SU-DHL-6 (cell line): Measurements from ENCODE around the gene ZNF496.

Experiments
- H2AFZ ChIP-seq: fragments of 200-600 bp; sonication (generic); 2 replicates; pipeline ENCODE4 v1.6.1; 2014; ENCODE audit warnings: low read depth, mild to moderate bottlenecking, moderate library complexity, mixed read lengths, antibody characterized with exemption, low read length; ENCODE audit not compliant: severe bottlenecking
- H3F3A ChIP-seq: fragments of 200-600 bp; shearing (Covaris generic); 2 replicates; pipeline ENCODE4 v1.6.0; 2016; ENCODE audit warnings: antibody characterized with exemption, mild to moderate bottlenecking; ENCODE audit not compliant: insufficient read depth
- H3K27ac ChIP-seq: fragments of 200-600 bp; sonication (generic); 2 replicates; pipeline ENCODE4 v1.5.1; 2016; ENCODE audit warnings: low read depth, mild to moderate bottlenecking, low read length, moderate library complexity, mixed read lengths
- H3K27me3 ChIP-seq: fragments of 200-600 bp; sonication (generic), shearing (Covaris generic); 2 replicates; pipeline ENCODE4 v1.6.0; 2014; ENCODE audit warnings: mild to moderate bottlenecking, low read length
- H3K36me3 ChIP-seq: fragments of 200-600 bp; sonication (generic); 2 replicates; pipeline ENCODE4 v1.6.1; 2014; ENCODE audit warnings: mild to moderate bottlenecking, low read length, mixed read lengths
- H3K4me2 ChIP-seq: fragments of 300-600, 200-600 bp; shearing (Covaris generic), sonication (generic); 2 replicates; pipeline ENCODE4 v1.6.0; 2014; ENCODE audit warnings: low read length, low read depth, mild to moderate bottlenecking; ENCODE audit not compliant: poor library complexity, severe bottlenecking
- H3K4me3 ChIP-seq: fragments of 200-600 bp; sonication (generic); 2 replicates; pipeline ENCODE4 v1.5.1; 2014; ENCODE audit warnings: antibody characterized with exemption, low read length, mild to moderate bottlenecking, mixed read lengths; ENCODE audit not compliant: insufficient read depth, poor library complexity, severe bottlenecking
- H3K79me2 ChIP-seq: fragments of 200-600 bp; sonication (generic); 2 replicates; pipeline ENCODE4 v1.6.1; 2014; ENCODE audit warnings: mild to moderate bottlenecking, low read length, moderate library complexity; ENCODE audit not compliant: insufficient read depth
- H3K9ac ChIP-seq: fragments of 200-600 bp; sonication (generic); 2 replicates; pipeline ENCODE4 v1.7.0; 2014; ENCODE audit warnings: mild to moderate bottlenecking, low read length
- H3K9me2 ChIP-seq: fragments of 200-600 bp; sonication (generic); replicated peaks from 2 replicates; pipeline ENCODE4 v1.6.1; 2014; ENCODE audit warnings: low read length; ENCODE audit not compliant: insufficient read depth
- H3K9me3 ChIP-seq: fragments of 200-600 bp; sonication (generic); 2 replicates; pipeline ENCODE4 v1.6.1; 2014; ENCODE audit warnings: low read length, mixed read lengths; ENCODE audit not compliant: insufficient read depth
- H4K20me1 ChIP-seq: fragments of 200-600 bp; sonication (generic); 2 replicates; pipeline ENCODE4 v1.6.1; 2014; ENCODE audit warnings: low read depth, mild to moderate bottlenecking, antibody characterized with exemption, low read length, moderate library complexity, mixed read lengths
- EZH2phosphoT487 ChIP-seq: fragments of 200-600 bp; sonication (generic), shearing (Covaris generic); conservative IDR thresholded peaks from 2 replicates; pipeline ENCODE4 v1.6.1; 2018; ENCODE audit warnings: mild to moderate bottlenecking, antibody characterized with exemption, low read length, moderate library complexity, mixed read lengths
- TF ChIP-seq, protein P1 (sequence below): fragments of 200-600 bp; sonication (generic); IDR thresholded peaks from one replicate; pipeline ENCODE4 v1.5.1; 2017; ENCODE audit warnings: antibody characterized with exemption, mild to moderate bottlenecking, low read length, moderate library complexity; ENCODE audit not compliant: insufficient read depth, poor library complexity, severe bottlenecking

Gene ZNF496

DNA sequence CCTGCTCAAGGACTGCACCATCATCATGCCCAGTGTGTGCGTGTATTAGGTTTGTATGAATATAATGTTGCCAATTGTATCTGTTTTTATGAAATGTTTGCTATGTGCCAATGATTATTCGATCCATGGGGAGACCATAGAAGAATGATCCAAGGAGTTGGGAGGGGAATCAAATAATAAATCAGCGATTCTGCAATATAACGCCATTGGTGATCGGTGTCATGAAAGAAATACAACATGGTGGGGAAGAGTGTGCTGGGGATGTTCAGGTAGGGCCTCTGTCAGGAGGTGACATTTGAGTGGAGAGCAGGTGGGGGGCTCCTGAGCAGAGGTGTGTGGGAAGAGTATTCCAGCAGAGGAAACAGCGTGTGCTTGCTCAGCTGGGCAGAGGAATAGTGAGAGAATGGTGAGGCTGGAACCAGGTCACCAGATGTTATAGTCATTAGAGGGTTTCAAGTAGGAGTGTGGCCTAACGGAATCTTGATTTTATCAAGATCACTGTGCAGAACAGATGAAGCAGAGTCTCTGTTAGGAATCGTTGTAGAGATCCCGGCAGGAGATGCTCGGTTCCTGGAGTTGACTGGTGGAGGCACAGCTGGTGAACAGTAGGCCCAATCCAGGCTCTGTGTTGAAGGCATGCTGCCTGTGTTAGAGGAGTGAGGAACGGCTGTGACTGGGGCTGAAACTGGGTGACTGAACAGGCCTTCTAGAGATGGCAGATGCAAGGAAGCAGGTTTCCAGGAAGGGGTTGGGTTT, 2.9 kb upstream of the ZNF496 start:
- Histone ChIP-seq H3K27ac (no peak overlapping the region), H3K9ac (no peak overlapping the region), H3K9me3 (no peaks in the 10 kb centered on the region), H3K4me2 (no peak overlapping the region), H3F3A (no peaks in the 10 kb centered on the region), H3K4me3 (no peak overlapping the region), H3K27me3 (no peaks in the 10 kb centered on the region), H3K9me2 (no peaks in the 10 kb centered on the region), H3K79me2 (no peaks in the 10 kb centered on the region), H2AFZ (no peak overlapping the region), H4K20me1 (no peaks in the 10 kb centered on the region), H3K36me3 (no peaks in the 10 kb centered on the region)
- TF ChIP-seq EZH2phosphoT487, result no peak
- TF ChIP-seq, protein P1, sequence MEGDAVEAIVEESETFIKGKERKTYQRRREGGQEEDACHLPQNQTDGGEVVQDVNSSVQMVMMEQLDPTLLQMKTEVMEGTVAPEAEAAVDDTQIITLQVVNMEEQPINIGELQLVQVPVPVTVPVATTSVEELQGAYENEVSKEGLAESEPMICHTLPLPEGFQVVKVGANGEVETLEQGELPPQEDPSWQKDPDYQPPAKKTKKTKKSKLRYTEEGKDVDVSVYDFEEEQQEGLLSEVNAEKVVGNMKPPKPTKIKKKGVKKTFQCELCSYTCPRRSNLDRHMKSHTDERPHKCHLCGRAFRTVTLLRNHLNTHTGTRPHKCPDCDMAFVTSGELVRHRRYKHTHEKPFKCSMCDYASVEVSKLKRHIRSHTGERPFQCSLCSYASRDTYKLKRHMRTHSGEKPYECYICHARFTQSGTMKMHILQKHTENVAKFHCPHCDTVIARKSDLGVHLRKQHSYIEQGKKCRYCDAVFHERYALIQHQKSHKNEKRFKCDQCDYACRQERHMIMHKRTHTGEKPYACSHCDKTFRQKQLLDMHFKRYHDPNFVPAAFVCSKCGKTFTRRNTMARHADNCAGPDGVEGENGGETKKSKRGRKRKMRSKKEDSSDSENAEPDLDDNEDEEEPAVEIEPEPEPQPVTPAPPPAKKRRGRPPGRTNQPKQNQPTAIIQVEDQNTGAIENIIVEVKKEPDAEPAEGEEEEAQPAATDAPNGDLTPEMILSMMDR, result no peak

DNA sequence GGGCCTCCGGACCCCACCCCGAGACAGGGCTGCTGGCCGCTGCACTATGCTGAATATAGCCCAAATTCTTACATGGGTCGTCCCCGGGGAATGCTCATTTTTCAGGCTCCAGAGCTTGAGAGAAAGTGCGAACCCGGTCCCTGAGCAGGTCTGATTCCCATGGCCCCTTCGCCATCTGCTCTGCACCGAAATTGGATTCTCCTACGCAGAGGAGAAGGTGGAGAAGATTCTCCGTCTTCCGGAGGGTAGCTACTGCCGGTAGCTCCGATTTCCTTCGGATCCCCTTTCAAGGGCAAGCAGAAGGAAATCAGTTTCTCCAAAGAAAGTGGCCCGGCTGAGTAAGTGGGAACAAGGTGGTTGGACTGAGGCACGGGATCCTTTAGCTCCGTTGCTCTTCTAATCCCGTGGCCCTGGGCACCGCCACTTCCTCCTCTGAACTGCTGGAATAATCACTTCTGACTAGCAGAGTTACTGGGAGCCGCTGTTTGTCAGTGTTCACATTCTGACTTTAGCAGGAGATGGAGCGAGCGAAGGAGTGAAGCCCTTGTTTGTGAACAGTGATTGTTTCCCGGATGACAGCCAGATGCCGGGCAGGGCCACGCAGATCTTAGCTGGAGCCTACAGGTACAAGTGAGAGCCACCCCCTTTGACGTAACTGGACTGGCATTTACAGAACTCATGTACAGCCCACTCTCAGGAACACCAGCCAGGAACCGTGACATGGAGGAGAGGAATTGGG, 1.1 kb upstream of the ZNF496 start:
- no peak for TF ChIP-seq EZH2phosphoT487
- TF ChIP-seq, protein P1, result no peak
- peak overlapping the region; percentile 97 for H3K4me3 ChIP-seq
- no peaks in the 10 kb centered on the region for H3K79me2 ChIP-seq
- H3K27ac ChIP-seq, result no peak overlapping the region
- no peaks in the 10 kb centered on the region for H3K27me3 ChIP-seq
- H2AFZ ChIP-seq, result peak overlapping the region; percentile 70
- H3K36me3 ChIP-seq, result no peaks in the 10 kb centered on the region
- H3K4me2 ChIP-seq, result peak overlapping the region; percentile 51
- no peaks in the 10 kb centered on the region for H3K9me2 ChIP-seq
- no peaks in the 10 kb centered on the region for H3K9me3 ChIP-seq
- H4K20me1 ChIP-seq, result no peaks in the 10 kb centered on the region
- H3K9ac ChIP-seq, result peak overlapping the region; percentile 96
- H3F3A ChIP-seq, result no peaks in the 10 kb centered on the region

DNA sequence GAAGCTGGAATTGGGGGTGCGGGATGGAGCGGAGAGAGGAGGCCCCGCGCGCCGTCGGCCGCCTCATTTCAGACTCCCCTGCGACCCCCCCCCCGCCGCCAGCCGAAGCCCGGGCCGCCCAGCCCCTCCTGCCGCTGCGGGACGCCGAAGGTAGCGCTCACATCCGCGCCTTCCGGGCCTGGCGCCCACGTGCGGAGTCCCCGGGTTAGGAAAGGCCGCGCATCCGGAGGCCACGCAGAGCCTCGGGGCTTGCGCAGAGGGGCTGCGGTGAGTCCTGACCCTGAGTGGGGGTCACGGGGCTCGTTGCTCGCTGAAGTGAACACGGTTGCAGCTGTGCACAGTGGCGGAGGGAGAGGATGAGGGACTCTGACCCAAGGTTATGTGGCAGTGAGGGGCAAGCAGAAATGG, 552 bp upstream of the ZNF496 start:
- H3K4me2 ChIP-seq, result peak overlapping the region; percentile 51
- H3K27me3 ChIP-seq, result no peaks in the 10 kb centered on the region
- H3K4me3 ChIP-seq, result peak overlapping the region; percentile 97
- no peaks in the 10 kb centered on the region for H3K9me2 ChIP-seq
- no peaks in the 10 kb centered on the region for H3F3A ChIP-seq
- H3K79me2 ChIP-seq, result no peaks in the 10 kb centered on the region
- peak overlapping the region; percentile 70 for H2AFZ ChIP-seq
- TF ChIP-seq, protein P1, result no peak
- no peak for TF ChIP-seq EZH2phosphoT487
- peak overlapping the region; percentile 96 for H3K9ac ChIP-seq
- no peaks in the 10 kb centered on the region for H4K20me1 ChIP-seq
- no peaks in the 10 kb centered on the region for H3K36me3 ChIP-seq
- H3K9me3 ChIP-seq, result no peaks in the 10 kb centered on the region
- 0 out of 2 replicates have a peak overlapping the region, but pooled peaks have one; percentile 28 for H3K27ac ChIP-seq
